Loucy (cell line): ENCODE results near the gene PFKL.

Experiments used
- EZH2phosphoT487 ChIP-seq: fragments of 200-600 bp; IDR thresholded peaks from 2 replicates; pipeline ENCODE4 v1.6.1; 2018; ENCODE audit warnings: antibody characterized with exemption, mild to moderate bottlenecking, moderate library complexity, borderline replicate concordance
- TF ChIP-seq, protein P1 (sequence below): fragments of 200-600 bp; sonication (generic); conservative IDR thresholded peaks from 2 replicates; pipeline ENCODE4 v1.5.1; 2014; ENCODE audit warnings: mild to moderate bottlenecking, antibody characterized with exemption, low read length

DNA sequence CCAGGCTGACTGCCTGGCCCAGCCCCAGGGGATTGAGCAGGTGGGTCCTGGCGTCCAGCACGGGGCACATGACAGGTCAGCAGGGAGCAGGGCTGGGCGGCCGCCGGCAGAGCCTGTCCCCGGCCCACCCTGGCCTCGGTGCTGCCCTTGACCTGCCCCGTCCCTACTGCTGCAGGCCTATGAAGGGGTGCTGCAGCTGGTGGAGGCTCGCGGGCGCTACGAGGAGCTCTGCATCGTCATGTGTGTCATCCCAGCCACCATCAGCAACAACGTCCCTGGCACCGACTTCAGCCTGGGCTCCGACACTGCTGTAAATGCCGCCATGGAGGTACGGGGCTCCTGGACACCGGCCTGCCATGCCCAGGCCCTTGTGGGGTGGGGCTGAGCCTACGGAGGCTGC lies 23.7 kb downstream of the PFKL start:
- TF ChIP-seq, protein P1, sequence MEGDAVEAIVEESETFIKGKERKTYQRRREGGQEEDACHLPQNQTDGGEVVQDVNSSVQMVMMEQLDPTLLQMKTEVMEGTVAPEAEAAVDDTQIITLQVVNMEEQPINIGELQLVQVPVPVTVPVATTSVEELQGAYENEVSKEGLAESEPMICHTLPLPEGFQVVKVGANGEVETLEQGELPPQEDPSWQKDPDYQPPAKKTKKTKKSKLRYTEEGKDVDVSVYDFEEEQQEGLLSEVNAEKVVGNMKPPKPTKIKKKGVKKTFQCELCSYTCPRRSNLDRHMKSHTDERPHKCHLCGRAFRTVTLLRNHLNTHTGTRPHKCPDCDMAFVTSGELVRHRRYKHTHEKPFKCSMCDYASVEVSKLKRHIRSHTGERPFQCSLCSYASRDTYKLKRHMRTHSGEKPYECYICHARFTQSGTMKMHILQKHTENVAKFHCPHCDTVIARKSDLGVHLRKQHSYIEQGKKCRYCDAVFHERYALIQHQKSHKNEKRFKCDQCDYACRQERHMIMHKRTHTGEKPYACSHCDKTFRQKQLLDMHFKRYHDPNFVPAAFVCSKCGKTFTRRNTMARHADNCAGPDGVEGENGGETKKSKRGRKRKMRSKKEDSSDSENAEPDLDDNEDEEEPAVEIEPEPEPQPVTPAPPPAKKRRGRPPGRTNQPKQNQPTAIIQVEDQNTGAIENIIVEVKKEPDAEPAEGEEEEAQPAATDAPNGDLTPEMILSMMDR: no peak
- TF ChIP-seq EZH2phosphoT487: no peak
